ENCODE measurements around the gene SSBP4. TPM values are rescaled to one million over a fixed set of nuclear protein-coding genes. Genes with fewer than 3 reads are reported as not detected.

The SSBP4 gene
- total and polyA plus RNA-seq, 2 experiments from 2014 or later, result 44.4 to 52.0 TPM

DNA sequence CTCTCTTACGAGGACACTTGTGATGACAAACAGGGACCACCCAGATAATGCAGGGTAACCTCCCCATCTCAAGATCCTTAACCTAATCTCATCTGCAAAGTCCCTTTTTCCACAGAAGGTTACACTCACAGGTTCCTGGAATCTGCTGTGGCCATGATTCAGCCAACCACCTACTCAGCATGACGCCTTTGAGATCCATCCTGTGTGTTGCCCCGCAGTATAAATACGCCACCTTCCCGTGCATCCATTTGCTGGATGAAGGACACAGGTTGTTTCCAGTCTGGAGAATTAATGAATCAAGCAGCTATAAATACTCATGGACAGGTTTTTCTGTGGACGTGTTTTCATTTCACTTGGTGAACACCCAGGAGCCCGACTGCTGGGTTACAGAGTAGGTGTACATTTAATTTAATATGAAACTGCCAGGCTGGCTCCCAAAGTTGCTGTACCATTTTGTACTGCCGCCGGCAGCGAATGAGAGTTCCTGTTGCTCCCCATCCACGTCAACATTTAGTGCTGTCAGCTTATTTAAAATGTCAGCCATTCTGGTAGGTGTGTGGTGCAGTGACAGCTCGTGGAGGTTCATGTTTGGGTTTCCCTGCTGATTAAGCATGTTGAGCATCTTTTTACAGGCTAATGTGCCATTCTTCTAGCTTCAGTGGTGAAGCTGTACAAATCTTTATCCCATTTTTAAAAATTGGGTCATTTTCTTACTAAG lies 62.5 kb downstream of the SSBP4 start:
- Histone ChIP-seq H3K36me3 (ENCODE audit: insufficient read depth) (no peaks in the 10 kb centered on the region), H4K20me1 (replicated peaks; ENCODE audit: insufficient read depth) (peaks cover 4% of the 10 kb centered on the region), H3K79me2 (replicated peaks; ENCODE audit: insufficient read depth) (peaks cover 49% of the 10 kb centered on the region), H3K27ac (ENCODE audit: low read depth) (no peak overlapping the region), H3F3A (replicated peaks; ENCODE audit: low read depth) (peaks cover 10% of the 10 kb centered on the region; the same call in 1 of the 2 replicates), H3K4me2 (no peak overlapping the region), H3K4me3 (no peak overlapping the region), H3K9me2 (ENCODE audit: insufficient read depth) (no peaks in the 10 kb centered on the region), H3K27me3 (ENCODE audit: insufficient read depth) (no peaks in the 10 kb centered on the region), H3K4me1 (ENCODE audit: insufficient read depth) (no peaks in the 10 kb centered on the region), H2AFZ (no peak overlapping the region)
- TF ChIP-seq, protein P1, sequence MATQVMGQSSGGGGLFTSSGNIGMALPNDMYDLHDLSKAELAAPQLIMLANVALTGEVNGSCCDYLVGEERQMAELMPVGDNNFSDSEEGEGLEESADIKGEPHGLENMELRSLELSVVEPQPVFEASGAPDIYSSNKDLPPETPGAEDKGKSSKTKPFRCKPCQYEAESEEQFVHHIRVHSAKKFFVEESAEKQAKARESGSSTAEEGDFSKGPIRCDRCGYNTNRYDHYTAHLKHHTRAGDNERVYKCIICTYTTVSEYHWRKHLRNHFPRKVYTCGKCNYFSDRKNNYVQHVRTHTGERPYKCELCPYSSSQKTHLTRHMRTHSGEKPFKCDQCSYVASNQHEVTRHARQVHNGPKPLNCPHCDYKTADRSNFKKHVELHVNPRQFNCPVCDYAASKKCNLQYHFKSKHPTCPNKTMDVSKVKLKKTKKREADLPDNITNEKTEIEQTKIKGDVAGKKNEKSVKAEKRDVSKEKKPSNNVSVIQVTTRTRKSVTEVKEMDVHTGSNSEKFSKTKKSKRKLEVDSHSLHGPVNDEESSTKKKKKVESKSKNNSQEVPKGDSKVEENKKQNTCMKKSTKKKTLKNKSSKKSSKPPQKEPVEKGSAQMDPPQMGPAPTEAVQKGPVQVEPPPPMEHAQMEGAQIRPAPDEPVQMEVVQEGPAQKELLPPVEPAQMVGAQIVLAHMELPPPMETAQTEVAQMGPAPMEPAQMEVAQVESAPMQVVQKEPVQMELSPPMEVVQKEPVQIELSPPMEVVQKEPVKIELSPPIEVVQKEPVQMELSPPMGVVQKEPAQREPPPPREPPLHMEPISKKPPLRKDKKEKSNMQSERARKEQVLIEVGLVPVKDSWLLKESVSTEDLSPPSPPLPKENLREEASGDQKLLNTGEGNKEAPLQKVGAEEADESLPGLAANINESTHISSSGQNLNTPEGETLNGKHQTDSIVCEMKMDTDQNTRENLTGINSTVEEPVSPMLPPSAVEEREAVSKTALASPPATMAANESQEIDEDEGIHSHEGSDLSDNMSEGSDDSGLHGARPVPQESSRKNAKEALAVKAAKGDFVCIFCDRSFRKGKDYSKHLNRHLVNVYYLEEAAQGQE (IDR thresholded peaks at IDR 0.05; ENCODE audit: unreplicated experiment), result no peak
- TF ChIP-seq EZH2 (IDR thresholded peaks at IDR 0.05; ENCODE audit: low read depth, unreplicated experiment), result no peak
- no peak for TF ChIP-seq CREB1 (CRISPR knock-in tag; IDR thresholded peaks at IDR 0.05; ENCODE audit: low read depth)
- TF ChIP-seq ZNF331 (CRISPR knock-in tag; IDR thresholded peaks at IDR 0.05; ENCODE audit: low read depth), result no peak
- TF ChIP-seq, protein P2, sequence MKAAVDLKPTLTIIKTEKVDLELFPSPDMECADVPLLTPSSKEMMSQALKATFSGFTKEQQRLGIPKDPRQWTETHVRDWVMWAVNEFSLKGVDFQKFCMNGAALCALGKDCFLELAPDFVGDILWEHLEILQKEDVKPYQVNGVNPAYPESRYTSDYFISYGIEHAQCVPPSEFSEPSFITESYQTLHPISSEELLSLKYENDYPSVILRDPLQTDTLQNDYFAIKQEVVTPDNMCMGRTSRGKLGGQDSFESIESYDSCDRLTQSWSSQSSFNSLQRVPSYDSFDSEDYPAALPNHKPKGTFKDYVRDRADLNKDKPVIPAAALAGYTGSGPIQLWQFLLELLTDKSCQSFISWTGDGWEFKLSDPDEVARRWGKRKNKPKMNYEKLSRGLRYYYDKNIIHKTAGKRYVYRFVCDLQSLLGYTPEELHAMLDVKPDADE (IDR thresholded peaks at IDR 0.05), result no peak
- ATAC-seq (no peak), DNase-seq (ENCODE audit: low spot score) (no peak)
- Mint-ChIP-seq H3K27ac (no peak overlapping the region), H3K36me3 (ENCODE audit: low read depth) (no peaks in the 10 kb centered on the region), H3K4me1 (peaks cover 31% of the 10 kb centered on the region), H3K27me3 (ENCODE audit: insufficient read depth, low read depth, poor library complexity) (peaks cover 19% of the 10 kb centered on the region), H3K9me3 (0 out of 3 replicates have a peak, but pooled peaks cover 5% of the 10 kb centered on the region), H3K4me3 (no peak overlapping the region)

DNA sequence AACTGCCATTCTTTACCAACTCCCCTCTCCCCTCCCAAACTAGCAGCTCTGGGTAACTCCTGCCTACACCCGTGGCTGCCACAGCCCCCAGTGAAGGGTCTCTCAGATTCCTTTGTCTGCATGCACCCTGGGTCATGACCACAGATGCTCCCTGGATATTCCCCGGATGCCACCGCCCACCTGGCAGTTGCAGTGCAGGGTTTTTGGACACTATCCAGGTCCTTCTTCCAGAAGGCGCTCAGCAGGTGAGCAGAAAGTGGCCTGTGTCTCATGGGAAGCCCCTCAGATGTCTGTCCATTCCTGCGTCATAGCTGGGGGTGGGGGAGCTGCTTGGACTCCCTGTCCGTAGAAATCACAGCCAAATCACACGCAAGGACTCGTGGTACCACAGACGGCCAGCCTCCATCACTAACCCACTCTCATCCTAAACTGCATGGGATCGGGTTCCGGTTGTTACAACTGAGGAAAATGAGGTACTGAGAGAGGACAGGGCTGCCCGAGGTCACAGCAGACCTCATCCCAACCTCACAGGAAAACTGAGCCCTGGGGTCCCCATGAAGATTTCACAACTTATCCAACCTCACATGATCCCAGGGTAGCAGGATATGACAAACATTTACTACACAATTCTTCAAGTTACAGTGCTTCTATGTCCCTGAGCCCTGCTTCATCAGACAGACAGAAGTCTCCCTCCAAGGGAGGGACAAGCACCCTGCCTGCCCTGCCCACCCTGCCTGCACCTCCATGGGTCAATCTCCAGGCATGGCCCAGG lies 64.1 kb downstream of the SSBP4 start:
- Histone ChIP-seq H3K4me1 (ENCODE audit: insufficient read depth) (no peaks in the 10 kb centered on the region), H3K4me3 (no peak overlapping the region), H3K9me2 (ENCODE audit: insufficient read depth) (no peaks in the 10 kb centered on the region), H3K36me3 (ENCODE audit: insufficient read depth) (no peaks in the 10 kb centered on the region), H3K4me2 (no peak overlapping the region), H4K20me1 (replicated peaks; ENCODE audit: insufficient read depth) (peaks cover 15% of the 10 kb centered on the region), H3F3A (replicated peaks; ENCODE audit: low read depth) (no peaks in the 10 kb centered on the region), H3K27me3 (ENCODE audit: insufficient read depth) (no peaks in the 10 kb centered on the region), H2AFZ (no peak overlapping the region), H3K27ac (ENCODE audit: low read depth) (no peak overlapping the region), H3K79me2 (replicated peaks; ENCODE audit: insufficient read depth) (peaks cover 60% of the 10 kb centered on the region)
- TF ChIP-seq, protein P1 (IDR thresholded peaks at IDR 0.05; ENCODE audit: unreplicated experiment), result no peak
- no peak for TF ChIP-seq EZH2phosphoT487 (IDR thresholded peaks at IDR 0.05; ENCODE audit: unreplicated experiment)
- TF ChIP-seq, protein P3, sequence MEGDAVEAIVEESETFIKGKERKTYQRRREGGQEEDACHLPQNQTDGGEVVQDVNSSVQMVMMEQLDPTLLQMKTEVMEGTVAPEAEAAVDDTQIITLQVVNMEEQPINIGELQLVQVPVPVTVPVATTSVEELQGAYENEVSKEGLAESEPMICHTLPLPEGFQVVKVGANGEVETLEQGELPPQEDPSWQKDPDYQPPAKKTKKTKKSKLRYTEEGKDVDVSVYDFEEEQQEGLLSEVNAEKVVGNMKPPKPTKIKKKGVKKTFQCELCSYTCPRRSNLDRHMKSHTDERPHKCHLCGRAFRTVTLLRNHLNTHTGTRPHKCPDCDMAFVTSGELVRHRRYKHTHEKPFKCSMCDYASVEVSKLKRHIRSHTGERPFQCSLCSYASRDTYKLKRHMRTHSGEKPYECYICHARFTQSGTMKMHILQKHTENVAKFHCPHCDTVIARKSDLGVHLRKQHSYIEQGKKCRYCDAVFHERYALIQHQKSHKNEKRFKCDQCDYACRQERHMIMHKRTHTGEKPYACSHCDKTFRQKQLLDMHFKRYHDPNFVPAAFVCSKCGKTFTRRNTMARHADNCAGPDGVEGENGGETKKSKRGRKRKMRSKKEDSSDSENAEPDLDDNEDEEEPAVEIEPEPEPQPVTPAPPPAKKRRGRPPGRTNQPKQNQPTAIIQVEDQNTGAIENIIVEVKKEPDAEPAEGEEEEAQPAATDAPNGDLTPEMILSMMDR (conservative IDR thresholded peaks at IDR 0.05; ENCODE audit: low read depth in 2 of 2), result no peak
- no peaks in the 10 kb centered on the region for H3K36me3 Mint-ChIP-seq (ENCODE audit: low read depth)
- ATAC-seq (no peak), DNase-seq (ENCODE audit: low spot score) (no peak)
- H3K9me3 Mint-ChIP-seq, result 0 out of 3 replicates have a peak, but pooled peaks cover 5% of the 10 kb centered on the region
- peaks cover 12% of the 10 kb centered on the region for H3K27me3 Mint-ChIP-seq (ENCODE audit: insufficient read depth, low read depth, poor library complexity)
- peaks cover 25% of the 10 kb centered on the region for H3K4me1 Mint-ChIP-seq
- H3K4me3 Mint-ChIP-seq, result no peak overlapping the region
- H3K27ac Mint-ChIP-seq, result no peak overlapping the region; the same call in 1 of the 2 replicates
